ENCODE results near the gene POLR3GL. TPM values are rescaled to one million over a fixed set of nuclear protein-coding genes. Genes with fewer than 3 reads are reported as not detected.

POLR3GL gene
- total RNA-seq, 4 donors from 2014 or later, result 7.3 to 16.7 (median 11.9) TPM

- peak in 1 of 2 donors; percentile 71 for DNase-seq (ENCODE audit: low spot score in 2 of 2)
- H3K27ac ChIP-seq, result peak overlapping the region; percentile 81
- peaks cover 62% of the 10 kb centered on the region for H3K4me1 ChIP-seq
- 25% methylated on average over 2 of the region's 2 CpGs for WGBS
- no peaks in the 10 kb centered on the region for H3K9me3 ChIP-seq
- no peaks in the 10 kb centered on the region for H3K36me3 ChIP-seq
- peak overlapping the region; percentile 22 for H3K4me3 ChIP-seq
- TF ChIP-seq POLR2AphosphoS5 (IDR thresholded peaks at IDR 0.05), result no peak
- TF ChIP-seq POLR2A (IDR thresholded peaks at IDR 0.05), result no peak
- TF ChIP-seq CTCF (IDR thresholded peaks at IDR 0.05), result no peak
- no peak for TF ChIP-seq EP300 (IDR thresholded peaks at IDR 0.05)
- no peaks in the 10 kb centered on the region for H3K27me3 ChIP-seq
Measured at GRCh38 chr1:145985129-145985501, 20.6 kb downstream of the POLR3GL start.

- peak overlapping the region; percentile 22 for H3K4me3 ChIP-seq
- 35% methylated on average over 15 of the region's 15 CpGs for WGBS
- H3K9me3 ChIP-seq, result no peaks in the 10 kb centered on the region
- H3K36me3 ChIP-seq, result no peaks in the 10 kb centered on the region
- DNase-seq (ENCODE audit: low spot score in 2 of 2), result peak in 1 of 2 donors; percentile 67
- peaks cover 58% of the 10 kb centered on the region for H3K4me1 ChIP-seq
- H3K27me3 ChIP-seq, result no peaks in the 10 kb centered on the region
- peak overlapping the region; percentile 81 for H3K27ac ChIP-seq
- no peak for TF ChIP-seq POLR2AphosphoS5 (IDR thresholded peaks at IDR 0.05)
- TF ChIP-seq EP300 (IDR thresholded peaks at IDR 0.05), result no peak
- no peak for TF ChIP-seq CTCF (IDR thresholded peaks at IDR 0.05)
- no peak for TF ChIP-seq POLR2A (IDR thresholded peaks at IDR 0.05)
Measured at GRCh38 chr1:145985502-145986439, 21.3 kb downstream of the POLR3GL start.

GRCh38 chr1:145986551-145986950 is 22.1 kb downstream of the POLR3GL start:
- Histone ChIP-seq H3K4me3 (no peak overlapping the region), H3K4me1 (peaks cover 55% of the 10 kb centered on the region), H3K27ac (peak overlapping the region; percentile 81), H3K9me3 (no peaks in the 10 kb centered on the region), H3K36me3 (no peaks in the 10 kb centered on the region), H3K27me3 (no peaks in the 10 kb centered on the region)
- peak in 1 of 2 donors; percentile 56 for DNase-seq (ENCODE audit: low spot score in 2 of 2)
- TF ChIP-seq POLR2A (IDR thresholded peaks at IDR 0.05) (no peak), CTCF (IDR thresholded peaks at IDR 0.05) (no peak), POLR2AphosphoS5 (IDR thresholded peaks at IDR 0.05) (no peak), EP300 (IDR thresholded peaks at IDR 0.05) (no peak)
- 92% methylated on average over 6 of the region's 6 CpGs for WGBS

- Histone ChIP-seq H3K27me3 (no peaks in the 10 kb centered on the region), H3K4me3 (no peak overlapping the region), H3K4me1 (peaks cover 55% of the 10 kb centered on the region), H3K27ac (peak overlapping the region; percentile 10), H3K9me3 (no peaks in the 10 kb centered on the region), H3K36me3 (peaks cover 4% of the 10 kb centered on the region)
- DNase-seq (ENCODE audit: low spot score in 2 of 2), result no peak
- TF ChIP-seq EP300 (IDR thresholded peaks at IDR 0.05) (no peak), POLR2AphosphoS5 (IDR thresholded peaks at IDR 0.05) (no peak), POLR2A (IDR thresholded peaks at IDR 0.05) (no peak), CTCF (IDR thresholded peaks at IDR 0.05) (no peak)
- WGBS, result 100% methylated on average over 1 of the region's 1 CpG
Measured at GRCh38 chr1:145987926-145988325, 23.4 kb downstream of the POLR3GL start.

- peak in 1 of 2 donors; percentile 58 for DNase-seq (ENCODE audit: low spot score in 2 of 2)
Measured at GRCh38 chr1:145988773-145989172, 24.3 kb downstream of the POLR3GL start.

More at GRCh38 chr1:145988773-145989172, 24.3 kb downstream of the POLR3GL start:
- H3K27ac ChIP-seq, result peak overlapping the region; percentile 10
- peaks cover 54% of the 10 kb centered on the region for H3K4me1 ChIP-seq
- H3K36me3 ChIP-seq, result peaks cover 13% of the 10 kb centered on the region
- no peaks in the 10 kb centered on the region for H3K27me3 ChIP-seq
- TF ChIP-seq POLR2AphosphoS5 (IDR thresholded peaks at IDR 0.05) (no peak), CTCF (IDR thresholded peaks at IDR 0.05) (no peak), POLR2A (IDR thresholded peaks at IDR 0.05) (no peak), EP300 (IDR thresholded peaks at IDR 0.05) (no peak)
- no peak overlapping the region for H3K4me3 ChIP-seq
- no peaks in the 10 kb centered on the region for H3K9me3 ChIP-seq
- WGBS, result 48% methylated on average over 5 of the region's 5 CpGs
